Measurements from ENCODE around the gene CEACAM20.

GRCh38 chr19:44571830-44572580, 42.5 kb upstream of the CEACAM20 start:
- no peak for TF ChIP-seq CTCF (IDR thresholded peaks at IDR 0.05)
- no peak for TF ChIP-seq POLR2A (IDR thresholded peaks at IDR 0.05)

Data from adrenal gland (tissue), 5 donors.